Astrocyte (in vitro differentiated cells and primary cell): ENCODE results near the gene ULK3. TPM values are rescaled to one million over a fixed set of nuclear protein-coding genes. Genes with fewer than 3 reads are reported as not detected.
A peak's percentile ranks its signal among the peaks of the same experiment; 100 is the strongest.

ENCODE experiments used
- DNase-seq: peaks from one replicate; pipeline ENCODE4 v3.0.0-alpha.2; 2010; ENCODE audit warnings: low read depth
- FAIRE-seq: peaks from 2 replicates; lab custom pipeline; 2011; peaks lifted over from hg19 to GRCh38; lab: Jason Lieb, UNC
- H2AFZ ChIP-seq: 2 replicates; pipeline ENCODE4 v1.6.0; 2012; ENCODE audit warnings: low read depth, low read length, inconsistent platforms
- H3K27ac ChIP-seq: 2 replicates; pipeline ENCODE4 v1.5.1; 2011; ENCODE audit warnings: low read depth, low read length, inconsistent platforms
- H3K27me3 ChIP-seq: 2 replicates; pipeline ENCODE4 v1.6.0; 2011; ENCODE audit warnings: low read length, inconsistent platforms; ENCODE audit not compliant: insufficient read depth
- H3K36me3 ChIP-seq: 2 replicates; pipeline ENCODE4 v1.5.1; 2011; ENCODE audit warnings: low read length, inconsistent platforms; ENCODE audit not compliant: insufficient read depth
- H3K4me1 ChIP-seq: 2 replicates; pipeline ENCODE4 v1.5.1; 2011; ENCODE audit warnings: low read length, inconsistent platforms; ENCODE audit not compliant: insufficient read depth
- H3K4me2 ChIP-seq: 2 replicates; pipeline ENCODE4 v1.6.0; 2012; ENCODE audit warnings: low read length, inconsistent platforms
- H3K4me3 ChIP-seq: 2 replicates; pipeline ENCODE4 v1.5.1; 2011; ENCODE audit warnings: low read depth, mild to moderate bottlenecking, low read length, inconsistent platforms; ENCODE audit not compliant: insufficient read depth
- H3K79me2 ChIP-seq: 2 replicates; pipeline ENCODE4 v1.6.0; 2012; ENCODE audit warnings: mild to moderate bottlenecking, low read length, inconsistent platforms; ENCODE audit not compliant: insufficient read depth
- H3K9ac ChIP-seq: 2 replicates; pipeline ENCODE4 v1.6.0; 2012; ENCODE audit warnings: mild to moderate bottlenecking, low read length, inconsistent platforms
- H3K9me3 ChIP-seq: 2 replicates; pipeline ENCODE4 v1.5.1; 2012; ENCODE audit warnings: low read depth, mild to moderate bottlenecking, low read length, inconsistent platforms; ENCODE audit not compliant: insufficient read depth
- H4K20me1 ChIP-seq: 2 replicates; pipeline ENCODE4 v1.6.0; 2012; ENCODE audit warnings: low read length, inconsistent platforms; ENCODE audit not compliant: insufficient read depth
- H3K27ac Mint-ChIP-seq: one replicate; pipeline ENCODE4 v1.8.0; 2021; ENCODE audit warnings: mild to moderate bottlenecking, mixed read lengths; ENCODE audit not compliant: unreplicated experiment
- H3K27me3 Mint-ChIP-seq: one replicate; pipeline ENCODE4 v1.8.0; 2021; ENCODE audit warnings: low read depth, mixed read lengths; ENCODE audit not compliant: unreplicated experiment
- H3K36me3 Mint-ChIP-seq: one replicate; pipeline ENCODE4 v1.8.0; 2021; ENCODE audit warnings: low read depth, mixed read lengths; ENCODE audit not compliant: unreplicated experiment
- H3K4me1 Mint-ChIP-seq: one replicate; pipeline ENCODE4 v1.8.0; 2021; ENCODE audit warnings: low read depth, mixed read lengths; ENCODE audit not compliant: unreplicated experiment
- H3K4me3 Mint-ChIP-seq: one replicate; pipeline ENCODE4 v1.8.0; 2021; ENCODE audit warnings: mild to moderate bottlenecking, moderate library complexity, mixed read lengths; ENCODE audit not compliant: unreplicated experiment
- H3K9me3 Mint-ChIP-seq: one replicate; pipeline ENCODE4 v1.8.0; 2021; ENCODE audit warnings: mild to moderate bottlenecking, mixed read lengths; ENCODE audit not compliant: unreplicated experiment
- CTCF ChIP-seq: IDR thresholded peaks from 2 replicates; pipeline ENCODE4 v1.5.1; 2011; ENCODE audit warnings: low read depth, mild to moderate bottlenecking, inconsistent platforms, low read length, moderate library complexity; ENCODE audit not compliant: insufficient read depth
- EZH2 ChIP-seq: IDR thresholded peaks from 2 replicates; pipeline ENCODE4 v1.6.1; 2012; ENCODE audit warnings: mild to moderate bottlenecking, low read length, inconsistent platforms; ENCODE audit not compliant: insufficient read depth
- total RNA-seq: library from RNA; stranded (reverse); gene quantifications from 2 replicates; pipeline ENCODE4 v1.2.1, GENCODE V29; 2021

Gene ULK3
- total RNA-seq, 1 donor from 2014 or later: 15.6 TPM

DNA sequence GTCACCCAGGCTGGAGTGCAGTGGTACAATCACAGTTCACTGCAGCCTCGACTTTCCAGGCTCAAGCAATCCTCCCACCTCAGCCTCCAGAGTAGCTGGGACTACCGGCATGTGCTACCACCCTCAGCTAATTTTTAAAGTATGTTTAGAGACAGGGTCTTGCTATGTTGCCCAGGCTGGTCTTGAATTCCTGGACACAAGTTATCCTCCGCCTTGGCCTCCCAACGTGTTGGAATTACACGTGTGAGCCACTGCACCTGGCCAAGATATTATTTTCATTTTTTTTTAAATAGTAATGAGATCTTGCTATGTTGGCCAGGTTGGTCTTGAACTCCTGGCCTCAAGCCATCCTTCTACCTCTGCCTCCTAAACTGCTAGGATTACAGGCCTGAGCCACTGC is 42.5 kb upstream of the ULK3 start:
- H3K36me3 ChIP-seq: no peaks in the 10 kb centered on the region
- H3K4me3 Mint-ChIP-seq: no peak overlapping the region
- H3K27me3 ChIP-seq: no peaks in the 10 kb centered on the region
- peaks cover 3% of the 10 kb centered on the region for H3K36me3 Mint-ChIP-seq
- peaks cover 5% of the 10 kb centered on the region for H3K79me2 ChIP-seq
- no peak overlapping the region for H3K9ac ChIP-seq
- H4K20me1 ChIP-seq: no peaks in the 10 kb centered on the region
- peaks cover 18% of the 10 kb centered on the region for H3K4me1 ChIP-seq
- FAIRE-seq: no peak
- no peak for DNase-seq
- peaks cover 19% of the 10 kb centered on the region for H3K4me1 Mint-ChIP-seq
- no peak overlapping the region for H3K27ac Mint-ChIP-seq
- no peaks in the 10 kb centered on the region for H3K9me3 Mint-ChIP-seq
- no peak overlapping the region for H3K4me3 ChIP-seq
- H3K4me2 ChIP-seq: no peak overlapping the region
- TF ChIP-seq CTCF: no peak
- no peak for TF ChIP-seq EZH2
- H2AFZ ChIP-seq: no peak overlapping the region
- peaks cover 5% of the 10 kb centered on the region for H3K9me3 ChIP-seq
- H3K27me3 Mint-ChIP-seq: no peaks in the 10 kb centered on the region
- no peak overlapping the region for H3K27ac ChIP-seq

- H3K9me3 ChIP-seq: peaks cover 5% of the 10 kb centered on the region
- H3K4me1 Mint-ChIP-seq: peaks cover 17% of the 10 kb centered on the region
- H4K20me1 ChIP-seq: no peaks in the 10 kb centered on the region
- no peaks in the 10 kb centered on the region for H3K79me2 ChIP-seq
- H3K4me1 ChIP-seq: peaks cover 15% of the 10 kb centered on the region
- H3K27me3 Mint-ChIP-seq: no peaks in the 10 kb centered on the region
- H3K36me3 ChIP-seq: no peaks in the 10 kb centered on the region
- H3K27ac Mint-ChIP-seq: peak overlapping the region; percentile 72
- H3K27ac ChIP-seq: no peak overlapping the region
- H3K9me3 Mint-ChIP-seq: no peaks in the 10 kb centered on the region
- H3K4me3 Mint-ChIP-seq: no peak overlapping the region
- no peak for FAIRE-seq
- no peaks in the 10 kb centered on the region for H3K27me3 ChIP-seq
- no peak overlapping the region for H2AFZ ChIP-seq
- H3K4me2 ChIP-seq: peak overlapping the region; percentile 56
- peak; percentile 58 for DNase-seq
- no peak overlapping the region for H3K4me3 ChIP-seq
- TF ChIP-seq EZH2: no peak
- TF ChIP-seq CTCF: no peak
- no peak overlapping the region for H3K9ac ChIP-seq
- H3K36me3 Mint-ChIP-seq: peaks cover 3% of the 10 kb centered on the region
Measured at GRCh38 chr15:74884428-74885223, 41.7 kb upstream of the ULK3 start.

- Histone ChIP-seq H2AFZ (no peak overlapping the region), H4K20me1 (no peaks in the 10 kb centered on the region), H3K27me3 (no peaks in the 10 kb centered on the region), H3K9me3 (peaks cover 5% of the 10 kb centered on the region), H3K4me1 (peaks cover 6% of the 10 kb centered on the region), H3K4me2 (no peak overlapping the region), H3K36me3 (no peaks in the 10 kb centered on the region), H3K4me3 (no peak overlapping the region), H3K9ac (no peak overlapping the region), H3K27ac (no peak overlapping the region), H3K79me2 (no peaks in the 10 kb centered on the region)
- H3K9me3 Mint-ChIP-seq: no peaks in the 10 kb centered on the region
- TF ChIP-seq CTCF: no peak
- no peak for TF ChIP-seq EZH2
- DNase-seq: no peak
- peaks cover 3% of the 10 kb centered on the region for H3K36me3 Mint-ChIP-seq
- no peak overlapping the region for H3K4me3 Mint-ChIP-seq
- peaks cover 7% of the 10 kb centered on the region for H3K4me1 Mint-ChIP-seq
- no peak for FAIRE-seq
- H3K27me3 Mint-ChIP-seq: no peaks in the 10 kb centered on the region
- H3K27ac Mint-ChIP-seq: no peak overlapping the region
Measured at GRCh38 chr15:74882528-74882927, 39.6 kb upstream of the ULK3 start.
